Urothelium cell line (cell line): Measurements from ENCODE around the gene VPS16.
"Not testable (repeated sequence)": the region's sequence is repeated elsewhere in the genome, so short reads cannot be mapped to it uniquely, and the experiment has no call there.

Experiments
- DNase-seq: peaks from one replicate; pipeline ENCODE4 v3.0.0; 2011; ENCODE audit warnings: low spot score, mixed read lengths
- FAIRE-seq: peaks from 2 replicates; lab custom pipeline; 2011; peaks lifted over from hg19 to GRCh38; lab: Jason Lieb, UNC

Gene VPS16

DNA sequence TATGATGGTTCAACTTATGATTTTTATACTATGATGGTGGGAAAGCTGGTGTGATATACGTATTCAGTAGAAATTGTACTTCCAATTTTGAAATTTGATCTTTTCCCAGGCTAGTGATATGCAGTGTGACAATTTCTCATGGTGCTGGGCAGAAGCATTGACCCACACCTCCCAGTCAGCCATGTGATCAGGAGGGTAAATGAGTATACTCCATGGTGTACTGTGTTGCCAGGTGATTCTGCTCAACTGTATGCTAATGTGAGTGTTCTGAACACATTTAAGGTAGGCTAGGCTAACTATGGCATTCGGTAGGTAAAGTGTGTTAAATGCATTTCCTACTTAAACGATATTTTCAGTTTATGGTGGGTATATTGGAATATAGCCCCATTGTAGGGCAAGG is 51.8 kb downstream of the VPS16 start:
- FAIRE-seq (no peak), DNase-seq (no peak)

DNA sequence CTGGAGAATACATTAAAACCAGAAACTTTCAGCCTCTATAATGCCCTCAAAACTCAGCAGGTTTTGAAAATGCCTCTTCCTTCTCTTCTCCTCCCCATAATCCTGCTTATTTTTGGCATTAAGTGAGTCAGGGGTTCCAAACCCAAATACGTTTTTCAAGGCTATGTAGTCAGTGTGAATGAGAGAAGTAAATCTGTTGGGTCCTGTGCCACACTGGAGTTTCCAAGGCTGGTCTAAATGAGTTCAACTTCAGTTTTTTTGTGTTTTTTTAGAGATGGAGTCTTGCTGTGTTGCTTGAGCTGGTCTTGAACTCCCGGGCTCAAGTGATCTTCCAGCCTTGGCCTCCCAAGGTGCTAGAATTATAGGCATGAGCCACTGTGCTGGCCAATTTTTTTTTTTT is 53.7 kb downstream of the VPS16 start:
- DNase-seq (no peak), FAIRE-seq (no peak)

GRCh38 chr20:2895154-2895553 is 54.6 kb downstream of the VPS16 start:
- DNase-seq, FAIRE-seq: not testable (repeated sequence)

- DNase-seq (no peak), FAIRE-seq (no peak)
These were observed 58.7 kb downstream of the VPS16 start for GRCh38 chr20:2899243-2899642.

GRCh38 chr20:2900845-2901592 is 60.5 kb downstream of the VPS16 start:
- FAIRE-seq (no peak), DNase-seq (no peak)

DNA sequence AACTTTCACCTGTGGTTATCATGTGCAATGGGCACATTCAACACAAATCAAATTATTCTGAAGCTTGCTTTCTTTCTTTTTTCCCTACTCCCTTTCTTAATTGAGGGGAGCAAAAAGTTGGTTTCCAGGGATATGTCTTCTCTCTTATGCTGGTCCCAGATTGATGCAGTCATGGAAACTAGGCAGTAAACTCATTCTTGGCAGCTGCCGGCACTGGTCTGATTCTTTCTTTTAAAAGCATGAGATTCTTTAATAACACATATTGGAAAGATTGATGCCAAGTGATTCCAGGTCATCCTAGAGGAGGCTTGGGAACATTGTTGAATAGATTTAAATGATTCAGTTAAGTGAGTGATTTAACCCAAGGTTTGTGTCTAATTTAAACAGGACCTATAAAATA is 61.7 kb downstream of the VPS16 start:
- FAIRE-seq (no peak), DNase-seq (no peak)

- DNase-seq (no peak), FAIRE-seq (no peak)
These were observed 62.3 kb downstream of the VPS16 start for GRCh38 chr20:2902818-2903217.

- FAIRE-seq = no peak
These were observed 63.1 kb downstream of the VPS16 start for GRCh38 chr20:2903686-2904085.

DNA sequence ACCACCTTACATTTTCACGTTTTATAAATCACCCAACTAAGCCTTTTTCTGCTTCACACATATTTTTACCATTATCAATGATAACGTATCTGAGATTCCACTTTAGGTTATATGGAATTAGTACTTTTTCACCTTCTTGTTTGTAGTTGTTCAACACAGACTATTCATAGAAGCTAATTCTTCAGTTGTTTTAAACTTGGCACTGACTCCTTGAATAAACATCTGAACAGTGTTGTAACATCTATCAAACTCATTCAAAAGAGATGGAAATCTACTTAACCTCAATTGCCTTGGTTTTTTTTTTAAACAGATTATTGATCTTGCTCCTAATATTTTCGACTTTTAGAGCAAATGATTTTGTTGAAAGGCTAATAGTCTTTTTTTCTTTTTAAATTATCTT is 67.0 kb downstream of the VPS16 start:
- FAIRE-seq = no peak
- DNase-seq = no peak

More at GRCh38 chr20:2903686-2904085, 63.1 kb downstream of the VPS16 start:
- no peak for DNase-seq

DNA sequence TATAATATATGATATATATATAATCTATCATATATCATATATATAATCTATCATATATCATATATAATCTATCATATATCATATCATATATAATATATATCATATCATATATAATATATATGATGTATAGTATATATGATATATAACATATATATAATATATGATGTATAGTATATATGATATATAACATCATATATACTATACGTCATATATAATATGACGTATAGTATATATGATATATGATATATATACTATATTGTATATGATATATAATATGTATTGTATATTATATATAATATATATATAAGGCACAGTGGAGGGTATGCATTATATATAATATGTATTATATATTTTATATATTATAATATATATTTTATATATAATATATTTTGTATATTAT is 69.4 kb downstream of the VPS16 start:
- no peak for DNase-seq
- FAIRE-seq = no peak

GRCh38 chr20:2911200-2911599 is 70.7 kb downstream of the VPS16 start:
- FAIRE-seq (no peak), DNase-seq (no peak)

DNA sequence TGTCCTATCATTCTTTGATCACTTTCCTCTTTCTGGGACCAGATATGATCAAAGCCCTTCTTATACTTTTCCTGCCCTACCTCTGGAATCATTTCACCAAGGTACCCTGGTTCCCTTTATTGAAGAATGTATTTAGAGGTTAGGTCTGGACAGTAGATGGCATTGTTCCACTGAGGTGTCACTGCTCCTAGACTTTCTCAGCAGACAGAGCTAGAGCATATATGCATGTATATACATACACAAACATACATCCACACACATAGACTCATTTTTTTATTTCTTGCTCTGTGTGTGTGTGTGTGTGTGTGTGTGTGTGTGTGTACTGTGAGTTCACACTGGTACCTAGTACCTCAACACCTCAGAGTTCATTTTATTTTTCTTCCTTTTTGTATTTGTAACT is 73.6 kb downstream of the VPS16 start:
- DNase-seq (no peak), FAIRE-seq (no peak)
